Activated CD4-positive, alpha-beta T cell treated with anti-CD3 and anti-CD28 coated beads, Interleukin-2, amount 50 U/mL, for 16 hours (primary cell): Measurements from ENCODE around the gene SLC22A4.
A peak's percentile ranks its signal among the peaks of the same experiment; 100 is the strongest.

Source experiments
- DNase-seq: peaks from one replicate; pipeline ENCODE4 v3.0.0-alpha.2; 2020

The SLC22A4 gene

DNA sequence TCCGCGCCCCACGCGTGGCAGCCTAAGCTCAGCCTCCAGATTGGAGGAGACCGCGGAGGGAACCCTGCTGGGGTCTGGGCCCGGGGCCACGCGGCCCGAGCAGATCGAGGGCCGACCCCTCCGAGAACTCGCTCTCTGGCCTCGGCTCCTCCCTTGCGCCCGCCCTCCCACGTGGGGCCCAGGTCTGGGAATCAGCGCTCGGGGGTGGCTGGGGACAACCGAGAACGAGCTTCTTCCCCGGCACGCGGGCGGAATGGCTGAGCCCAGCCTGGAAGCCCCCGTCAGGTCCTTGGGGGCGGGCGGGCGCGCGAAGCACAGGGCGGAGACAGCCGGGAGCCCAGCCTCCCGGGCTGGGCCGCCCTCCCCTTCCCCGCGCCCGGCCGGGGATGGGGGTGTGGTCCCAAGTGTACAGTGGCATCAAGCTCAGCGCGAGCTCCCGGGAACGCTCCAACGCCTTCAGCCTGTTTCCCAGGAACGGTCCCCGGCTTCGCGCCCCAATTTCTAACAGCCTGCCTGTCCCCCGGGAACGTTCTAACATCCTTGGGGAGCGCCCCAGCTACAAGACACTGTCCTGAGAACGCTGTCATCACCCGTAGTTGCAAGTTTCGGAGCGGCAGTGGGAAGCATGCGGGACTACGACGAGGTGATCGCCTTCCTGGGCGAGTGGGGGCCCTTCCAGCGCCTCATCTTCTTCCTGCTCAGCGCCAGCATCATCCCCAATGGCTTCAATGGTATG is at the start of gene SLC22A4:
Gene SLC22A4 (plus strand): TSS at position 403 of the 736 bp plus-strand sequence. CDS start 223 bp downstream, at position 626.
- DNase-seq: peak; percentile 83

DNA sequence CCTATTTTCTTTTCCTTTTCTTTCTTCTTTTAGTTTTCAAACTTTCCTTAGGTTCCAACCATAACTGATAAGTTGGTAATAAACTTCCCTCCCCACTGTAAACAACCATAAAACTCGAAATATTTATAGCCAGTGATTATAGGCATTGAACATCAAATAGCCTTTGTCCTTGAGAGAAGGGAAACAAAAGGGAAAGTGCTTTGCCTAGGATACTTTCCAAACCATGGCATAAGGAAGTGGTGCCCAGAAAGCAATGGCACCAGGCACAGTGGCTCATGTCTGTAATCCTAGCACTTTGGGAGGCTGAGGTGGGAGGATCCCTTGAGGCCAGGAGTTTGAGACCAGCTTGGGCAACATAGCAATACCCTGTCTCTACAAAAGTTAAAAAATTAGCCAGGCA is 48.6 kb upstream of the SLC22A4 start:
- no peak for DNase-seq

DNA sequence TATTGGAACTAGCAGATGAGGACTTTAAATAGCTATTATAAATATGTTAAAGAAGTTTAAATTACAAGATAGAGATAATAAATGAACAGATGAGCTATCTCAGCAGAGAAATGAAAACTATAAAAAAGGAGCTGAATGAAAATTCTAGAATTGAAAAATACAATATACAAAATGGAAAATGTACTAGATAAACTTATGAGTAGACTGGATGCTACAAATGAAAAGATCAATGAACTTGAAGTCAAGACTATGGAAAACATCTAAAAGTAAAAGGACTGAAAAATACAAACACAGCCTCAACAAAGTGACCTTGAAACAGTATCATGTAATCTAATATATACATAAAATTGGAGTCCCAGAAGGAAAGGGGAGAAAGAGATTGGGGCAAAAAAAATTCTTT is 47.4 kb upstream of the SLC22A4 start:
- DNase-seq: no peak

DNA sequence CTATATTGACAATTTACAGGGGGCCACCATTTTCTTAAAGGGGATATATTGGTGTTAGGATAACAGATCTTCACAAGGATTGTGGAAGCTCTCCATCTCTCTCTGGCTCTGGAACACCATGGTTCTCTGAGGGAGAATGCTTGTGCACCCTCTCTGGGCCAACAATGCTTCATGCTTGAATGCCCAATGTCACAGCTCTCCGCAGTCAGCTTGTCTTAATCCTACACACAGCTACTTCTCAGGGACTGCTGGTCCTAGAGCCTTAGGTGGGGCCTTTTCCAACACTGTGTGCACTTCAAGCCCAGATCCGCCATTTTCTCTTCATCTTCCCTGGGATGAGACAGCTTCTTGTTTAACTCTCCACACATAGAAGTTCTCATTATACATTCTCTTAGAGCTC is 43.6 kb upstream of the SLC22A4 start:
- no peak for DNase-seq

DNA sequence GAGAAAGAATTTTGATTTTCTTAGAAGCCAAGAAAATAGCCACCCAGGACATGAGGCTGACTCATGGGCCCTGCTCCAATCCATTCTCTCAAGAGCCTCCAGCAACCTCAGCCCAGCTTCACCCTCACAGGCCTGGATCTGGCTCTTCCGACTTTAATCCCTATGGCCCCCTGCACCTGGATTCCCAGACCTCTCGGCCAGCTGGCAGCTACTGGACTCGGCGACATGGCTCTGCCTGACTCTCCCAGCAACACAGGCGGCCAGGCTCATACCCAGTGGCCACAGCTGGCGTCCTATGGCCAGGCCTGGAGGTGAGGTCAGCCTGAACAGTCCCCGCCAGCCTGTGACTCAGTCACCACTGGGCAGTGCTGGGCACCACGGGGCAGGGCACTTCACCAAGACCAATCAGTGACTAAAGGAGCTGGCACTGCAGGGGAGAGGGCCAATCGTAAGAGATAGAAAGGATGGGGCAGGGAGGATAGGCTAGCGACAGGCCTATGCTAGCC is 42.9 kb upstream of the SLC22A4 start:
- DNase-seq: no peak

DNA sequence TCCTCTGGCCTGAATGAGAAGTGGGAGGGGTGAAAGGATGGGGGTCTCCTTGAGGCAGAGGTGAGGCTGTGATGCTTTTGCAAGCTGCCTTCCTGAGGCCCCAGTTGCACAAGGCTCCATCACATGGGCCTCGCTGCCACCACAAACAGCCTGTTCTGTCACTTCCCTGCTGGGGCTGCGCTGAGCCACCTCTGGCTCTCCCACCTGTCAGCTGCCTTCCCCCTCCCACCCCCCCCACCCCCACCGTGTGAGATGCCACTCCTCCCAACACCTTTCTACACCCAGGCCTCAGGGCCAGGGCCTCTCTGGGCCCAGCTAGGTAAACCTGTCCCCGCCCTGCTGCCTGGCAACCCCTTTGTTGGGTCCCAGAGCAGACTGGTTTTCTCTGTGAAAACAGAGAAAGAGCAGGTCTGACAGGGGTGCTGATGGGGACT is 41.2 kb upstream of the SLC22A4 start:
- DNase-seq: no peak

DNA sequence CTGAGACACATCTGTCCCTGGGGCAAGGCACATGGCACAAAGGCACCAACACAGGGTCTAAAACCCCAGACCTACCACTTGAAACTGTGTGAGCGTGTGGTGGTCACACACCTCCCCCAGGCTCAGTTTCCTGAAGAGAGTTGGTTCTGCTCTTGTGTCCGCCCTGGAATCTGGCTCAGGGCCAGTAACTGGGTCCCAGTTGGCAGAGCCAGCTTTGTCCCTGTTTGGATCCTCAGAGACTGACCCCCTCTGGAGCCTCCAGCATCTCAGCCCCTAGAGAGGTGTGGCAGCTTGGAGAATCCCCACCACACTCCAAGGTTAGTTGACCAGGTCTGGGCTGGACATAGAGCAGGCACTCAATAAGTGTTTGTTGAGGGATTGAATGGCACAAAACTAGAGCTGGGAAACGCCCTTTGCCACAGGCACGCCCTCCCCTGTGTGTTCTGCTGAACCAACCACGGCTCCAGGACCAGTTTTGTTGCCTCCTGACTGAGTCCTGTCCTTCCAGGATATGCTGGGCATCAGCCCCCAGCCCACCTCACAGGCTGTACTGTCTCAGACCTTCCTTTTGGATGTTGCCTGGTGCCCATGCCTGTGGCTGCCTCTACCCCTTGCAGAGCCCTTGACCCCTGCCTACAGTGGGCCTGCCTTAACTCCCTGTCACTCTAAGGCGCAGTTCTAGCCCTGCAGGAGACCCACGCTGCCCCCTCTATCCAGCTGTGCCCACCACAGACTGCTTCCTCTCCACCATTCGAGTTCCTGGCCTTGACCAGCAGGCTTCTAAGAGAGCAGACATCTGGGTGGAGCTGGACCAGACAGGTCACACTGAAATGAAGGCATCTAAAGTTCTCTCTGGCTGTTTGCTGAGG is 40.5 kb upstream of the SLC22A4 start:
- DNase-seq: no peak

DNA sequence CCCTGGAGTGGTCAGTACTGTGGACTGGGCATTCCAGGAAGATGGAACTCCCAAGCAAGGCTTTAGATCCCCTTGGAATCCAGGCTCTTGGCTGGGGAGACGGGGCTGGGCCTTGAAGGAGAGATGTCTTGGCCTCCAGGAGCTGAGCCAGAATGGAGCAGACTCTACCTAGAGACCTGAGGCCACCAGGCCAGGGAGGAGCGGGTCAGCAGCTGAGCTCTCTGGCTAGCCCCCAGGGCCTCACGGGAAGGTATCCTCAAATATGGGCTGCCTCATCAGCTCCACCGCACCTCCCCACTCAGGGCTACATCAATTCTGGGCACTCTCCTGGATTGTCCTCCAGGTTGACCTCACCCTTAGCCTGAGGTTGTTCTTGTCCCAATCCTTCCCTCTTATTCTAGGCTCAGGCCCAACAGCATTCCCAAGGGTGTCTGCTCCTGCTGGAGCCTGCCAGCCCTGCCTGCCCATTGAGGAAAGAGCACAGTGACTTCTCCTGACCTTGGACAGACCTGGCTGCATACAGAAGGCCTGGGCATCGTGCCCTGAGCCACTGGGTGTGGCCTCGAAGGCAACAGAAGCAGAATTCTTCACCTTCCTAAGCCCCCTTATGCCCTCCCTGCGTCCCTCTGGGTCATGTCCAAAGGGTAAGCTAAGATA is 39.7 kb upstream of the SLC22A4 start:
- DNase-seq: no peak

DNA sequence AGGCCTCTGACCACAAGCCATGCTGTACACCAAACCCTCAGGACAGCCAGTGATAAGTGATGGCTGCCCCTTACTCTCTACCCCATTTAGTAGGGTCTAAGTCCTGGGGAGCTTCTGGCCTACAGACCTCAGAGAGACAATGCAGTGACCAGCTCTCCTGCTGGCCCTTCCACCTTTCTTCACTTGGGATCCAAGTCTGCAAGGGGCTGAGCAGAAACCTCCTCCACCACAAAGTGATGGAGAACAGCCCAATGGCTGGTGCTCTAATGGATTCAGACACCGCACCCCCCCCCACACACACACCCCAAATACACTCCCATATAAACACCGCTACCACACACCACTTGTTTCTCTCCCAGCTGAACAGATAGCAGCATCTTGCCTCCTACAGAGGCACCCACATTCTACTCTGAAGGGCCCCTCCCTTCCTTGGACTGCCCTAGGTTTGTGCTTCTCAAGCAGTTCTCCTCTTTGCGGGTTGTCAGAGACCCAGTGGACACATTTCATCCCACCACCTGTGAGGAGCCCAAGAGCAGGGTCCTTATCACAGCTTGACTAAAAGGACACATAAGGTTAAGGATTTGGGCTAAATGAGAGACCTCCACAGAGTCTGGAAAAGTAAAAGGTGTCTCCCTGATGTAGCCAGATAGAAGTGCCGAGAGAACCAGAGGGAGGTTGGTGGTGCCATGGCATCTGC is 38.0 kb upstream of the SLC22A4 start:
- no peak for DNase-seq

DNA sequence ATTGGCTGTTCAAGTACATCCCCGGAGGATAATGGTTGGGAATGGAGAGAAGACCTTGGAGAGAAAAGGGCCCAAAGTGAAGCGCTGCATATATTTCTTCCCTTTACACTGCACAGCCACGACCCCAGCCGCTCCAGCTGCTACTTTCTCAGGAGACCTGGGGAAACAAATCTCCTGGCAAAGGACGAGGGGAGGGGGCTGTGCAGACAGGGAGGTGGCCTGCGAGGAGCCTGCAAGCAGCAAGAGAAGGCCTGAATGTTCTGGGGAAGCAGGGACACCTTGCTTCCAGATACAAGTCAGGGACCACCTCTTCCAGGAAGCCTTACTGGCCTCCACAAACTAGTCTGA is 37.4 kb upstream of the SLC22A4 start:
- DNase-seq: no peak

DNA sequence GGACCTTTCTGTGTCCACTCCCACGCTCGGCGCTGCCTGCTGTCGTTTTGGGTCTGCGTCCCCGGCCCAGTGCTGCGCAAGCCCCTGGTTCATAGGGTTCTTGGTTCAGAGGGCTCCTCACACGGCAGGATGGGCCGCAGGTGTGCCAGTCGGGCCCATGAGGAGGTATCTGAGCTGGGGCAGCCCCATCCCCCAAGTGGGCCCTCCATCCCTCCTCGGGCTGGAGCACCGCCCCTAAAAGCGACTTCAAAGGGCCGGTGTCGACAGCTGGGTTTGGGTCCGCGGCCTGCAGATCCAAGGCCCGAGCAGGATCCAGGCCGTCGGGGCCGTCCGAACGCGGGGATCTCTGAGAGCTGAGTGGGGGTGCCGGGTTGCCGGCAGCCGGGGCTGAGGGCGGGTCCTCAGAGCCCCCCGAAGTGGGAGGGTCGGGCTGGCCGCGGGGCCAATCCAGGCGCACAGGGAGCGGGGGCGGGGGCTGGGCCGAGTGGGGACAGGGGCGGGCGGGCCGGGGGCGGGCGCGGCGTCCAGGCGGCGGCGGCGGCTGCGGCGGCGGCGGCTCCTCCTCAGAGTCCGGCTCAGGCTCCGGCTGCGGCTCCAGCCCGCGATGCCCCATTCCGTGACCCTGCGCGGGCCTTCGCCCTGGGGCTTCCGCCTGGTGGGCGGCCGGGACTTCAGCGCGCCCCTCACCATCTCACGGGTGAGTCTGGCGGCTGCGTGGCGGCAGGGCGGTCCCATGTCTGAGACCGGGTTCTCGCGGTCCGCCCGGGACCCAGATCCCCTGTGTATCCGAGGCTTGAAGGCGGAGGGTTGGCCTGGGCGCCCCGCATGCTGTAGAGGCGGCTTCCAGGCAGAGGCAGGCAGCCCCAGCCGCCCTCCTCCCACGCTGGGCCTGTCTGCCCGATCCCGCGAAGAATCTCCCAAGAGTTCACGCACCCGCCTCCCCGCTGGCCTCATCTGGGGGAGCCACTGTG is 36.8 kb upstream of the SLC22A4 start, which contains the start of gene PDLIM4:
Gene PDLIM4 (plus strand): TSS at position 566 of the 971 bp plus-strand sequence. CDS start 39 bp downstream, at position 605.
- no peak for DNase-seq

DNA sequence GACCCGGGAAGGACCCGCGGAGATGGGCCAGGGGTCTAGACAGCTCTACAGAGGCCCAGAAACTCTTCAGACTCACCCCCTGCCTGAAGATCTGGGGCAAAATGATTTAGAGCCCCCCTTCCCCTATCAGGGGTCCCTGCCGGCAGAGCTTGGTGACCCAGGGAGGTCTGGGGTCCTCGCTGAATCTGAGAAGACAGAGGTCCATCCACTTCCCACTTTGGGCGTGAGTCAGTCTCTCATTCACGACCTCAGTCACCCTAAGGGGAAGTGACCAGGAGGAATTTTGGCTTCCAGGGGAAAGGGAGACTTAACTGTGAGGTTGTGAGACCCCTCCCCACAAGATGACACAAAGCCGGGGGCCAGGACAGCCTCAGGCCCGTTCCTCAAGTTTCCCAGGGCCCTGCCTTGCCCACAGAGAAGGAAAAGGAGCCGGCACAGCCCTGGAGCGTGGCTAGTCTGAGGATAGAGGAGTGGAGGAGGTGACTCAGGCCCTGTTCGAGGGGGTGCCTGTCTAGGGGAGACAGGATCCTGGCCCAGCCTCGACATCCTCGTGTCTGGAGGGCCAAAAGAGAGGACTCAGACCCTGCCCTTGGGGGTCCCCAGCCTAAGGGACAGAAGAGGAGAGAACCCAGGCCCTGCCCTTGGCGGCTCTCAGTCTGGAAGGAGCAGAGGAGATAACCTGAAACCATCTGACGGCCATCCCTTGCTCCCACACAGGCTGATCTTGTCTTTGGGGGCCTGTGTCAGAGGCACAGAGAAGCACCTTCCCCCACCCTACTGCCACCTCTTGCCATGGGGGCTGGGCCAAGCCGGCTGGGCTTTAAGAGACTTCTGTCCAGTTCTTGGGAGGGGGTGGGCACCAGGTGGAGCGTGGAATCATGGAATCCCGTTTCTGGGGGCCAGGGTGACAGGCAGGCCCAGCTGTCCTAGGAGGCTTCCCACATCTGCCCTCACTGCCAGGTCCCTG is 35.8 kb upstream of the SLC22A4 start:
- DNase-seq: no peak

DNA sequence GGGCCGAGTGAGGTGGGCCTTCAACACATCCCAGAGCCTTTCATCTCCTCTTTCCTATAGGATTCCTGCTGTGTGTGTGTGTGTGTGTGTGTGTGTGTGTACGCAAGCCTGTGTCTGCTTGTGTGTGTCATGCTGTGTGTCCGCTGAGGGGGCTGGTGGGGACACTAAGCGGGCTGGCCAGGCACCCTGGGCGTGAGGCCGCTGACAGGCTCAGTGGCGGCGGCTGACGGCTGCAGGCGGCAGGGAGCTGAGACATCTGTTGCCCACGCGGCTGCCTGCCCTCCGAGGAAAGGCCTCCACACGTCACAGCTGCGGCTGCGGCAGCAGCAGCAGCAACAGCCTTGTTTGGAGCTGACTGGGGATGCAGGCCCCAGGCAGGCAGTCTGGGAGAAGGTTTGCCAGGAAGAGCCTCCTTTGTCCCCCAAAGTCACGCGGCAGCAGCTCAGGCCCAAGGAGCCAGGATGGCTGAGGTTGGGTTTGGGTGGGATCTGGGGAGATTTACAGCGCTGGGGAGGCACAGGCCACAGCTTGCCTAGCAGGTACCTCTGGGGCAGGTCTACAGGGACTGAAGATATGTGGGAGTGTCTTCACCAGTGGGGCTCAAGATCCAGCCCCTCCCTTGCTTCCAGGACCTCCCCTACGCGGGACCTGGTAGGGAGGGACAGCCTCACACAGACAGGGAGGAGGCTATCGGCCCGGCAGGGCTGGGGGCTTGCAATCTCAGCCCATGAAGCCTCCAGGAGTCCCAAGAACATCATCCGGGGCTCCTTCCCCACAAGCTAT is 34.9 kb upstream of the SLC22A4 start:
- DNase-seq: no peak

DNA sequence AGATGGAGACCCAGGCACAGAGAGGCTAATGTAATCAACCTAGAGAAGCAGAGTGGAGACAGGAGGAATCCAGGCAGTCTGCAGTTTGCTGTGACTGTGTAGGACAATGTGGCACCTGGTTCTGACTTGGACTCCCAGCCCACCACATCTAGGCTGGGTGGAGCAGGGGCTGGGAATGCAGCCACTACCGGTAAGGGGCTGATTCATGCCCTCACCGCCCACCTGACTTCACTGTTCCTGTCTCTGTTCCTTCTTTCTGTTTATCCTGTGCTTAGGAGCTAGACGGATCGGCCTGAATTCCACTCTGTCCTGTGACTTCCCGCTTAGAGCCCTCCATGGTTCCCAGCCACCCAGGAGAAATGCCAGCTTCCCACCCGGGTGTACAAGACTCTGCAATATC is 34.1 kb upstream of the SLC22A4 start:
- DNase-seq: no peak

DNA sequence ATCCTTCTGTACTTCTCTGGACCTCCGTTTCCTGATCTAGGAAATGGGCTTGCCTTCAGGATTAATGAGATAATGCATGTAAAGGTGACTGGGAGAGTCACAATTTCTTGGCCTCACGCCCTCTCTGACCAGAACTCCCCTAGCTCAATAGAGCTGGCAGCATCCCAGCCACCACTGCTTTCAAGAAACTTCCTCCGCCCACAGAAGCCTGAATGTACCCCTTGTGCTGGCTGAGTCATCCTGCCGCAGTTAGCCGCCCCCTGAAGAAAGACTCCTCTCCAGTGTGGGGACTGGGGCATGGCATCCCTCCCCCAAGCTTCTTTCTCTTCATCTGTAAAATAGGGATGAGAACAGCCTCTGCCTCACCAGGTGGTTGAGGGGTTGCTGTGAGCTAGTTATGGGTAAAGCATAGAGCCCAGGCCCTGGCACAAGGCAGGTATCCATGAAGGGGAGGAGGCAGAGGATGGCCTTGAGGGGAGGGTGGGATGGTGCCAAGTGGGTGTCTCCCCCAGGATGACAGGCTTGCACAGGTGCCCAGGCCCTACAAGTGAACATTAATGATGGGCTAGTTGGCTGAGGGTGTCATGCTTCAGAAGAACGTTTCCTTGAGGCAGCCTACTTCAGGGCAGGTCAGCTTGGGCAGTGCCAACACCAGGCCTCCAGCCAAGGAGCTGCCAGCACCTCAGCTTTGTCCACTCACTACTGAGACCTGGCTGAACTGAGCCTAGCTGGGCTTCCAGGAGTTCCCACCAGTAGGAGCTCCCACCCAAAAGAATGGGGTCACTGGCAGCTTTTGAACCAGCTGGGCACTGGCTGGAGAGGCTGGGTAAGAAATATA is 33.3 kb upstream of the SLC22A4 start:
- no peak for DNase-seq

DNA sequence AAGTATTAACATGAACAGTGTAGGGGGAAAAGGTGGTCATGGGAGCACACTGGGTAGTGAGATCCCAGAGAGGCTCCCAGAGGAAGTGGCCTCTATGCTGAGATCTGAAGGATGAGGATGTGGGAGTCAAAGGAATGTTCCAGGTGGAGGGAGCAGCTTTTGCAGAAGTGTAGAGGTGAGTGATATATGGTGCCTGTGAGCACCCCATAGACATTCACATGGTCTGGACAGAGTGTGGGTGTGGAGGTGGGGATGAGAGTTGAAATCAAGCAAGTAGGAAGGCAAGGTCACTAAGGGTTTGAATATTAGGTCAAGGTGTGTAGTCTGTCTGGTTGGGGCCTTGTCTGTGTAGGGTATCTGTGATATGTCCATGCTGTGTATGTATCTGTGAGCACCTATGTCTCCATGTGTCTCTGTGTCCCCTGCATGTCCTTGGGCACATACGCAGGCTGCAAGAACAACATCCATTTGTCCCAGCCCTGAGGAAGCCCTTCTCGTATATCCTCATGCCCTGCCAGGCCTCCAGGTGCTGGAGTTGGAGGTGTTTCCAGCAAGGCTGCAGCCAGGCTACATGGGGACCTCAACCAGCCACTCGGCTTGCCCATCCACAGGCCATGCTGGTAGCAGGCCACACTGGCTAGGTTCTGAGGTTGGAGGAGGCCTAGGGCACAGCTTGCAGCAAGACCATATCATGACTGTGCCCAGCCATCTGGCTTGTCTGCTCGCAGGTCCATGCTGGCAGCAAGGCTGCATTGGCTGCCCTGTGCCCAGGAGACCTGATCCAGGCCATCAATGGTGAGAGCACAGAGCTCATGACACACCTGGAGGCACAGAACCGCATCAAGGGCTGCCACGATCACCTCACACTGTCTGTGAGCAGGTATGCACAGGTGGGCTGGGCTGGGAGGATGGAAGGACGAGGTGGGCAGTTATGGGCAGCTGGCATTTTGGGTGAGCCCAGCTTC is 32.0 kb upstream of the SLC22A4 start:
- DNase-seq: no peak

DNA sequence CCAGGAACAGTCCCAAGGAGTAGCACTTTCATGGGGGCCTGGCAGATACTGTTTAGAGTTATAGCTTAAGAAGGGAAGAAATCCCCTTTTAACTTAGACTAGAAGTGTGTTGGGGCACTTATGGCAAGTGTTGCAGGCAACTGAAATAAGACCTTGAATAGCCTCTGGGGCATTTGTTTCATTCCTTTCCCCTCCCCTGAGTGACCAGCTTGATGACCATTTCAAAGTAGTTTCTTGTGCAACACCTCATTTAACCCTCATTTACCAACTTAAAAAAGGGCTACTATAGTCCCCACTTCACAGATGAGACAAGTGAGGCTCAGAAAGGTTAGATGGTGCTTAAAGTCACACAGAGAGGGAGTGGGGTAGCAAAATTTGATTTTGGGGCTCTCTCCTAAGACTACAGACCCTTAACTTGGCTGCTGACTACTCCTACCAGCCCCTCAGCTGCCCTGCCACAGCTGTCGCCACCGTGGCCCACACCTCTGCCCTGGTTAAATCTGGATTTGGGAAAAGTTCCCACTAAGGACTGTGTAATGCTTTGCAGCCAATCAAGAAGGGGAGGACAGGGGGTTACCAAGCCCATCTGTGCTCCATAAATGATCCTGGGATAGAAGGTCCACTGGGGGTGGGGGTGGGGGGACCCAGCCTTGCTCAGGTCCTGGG is 31.2 kb upstream of the SLC22A4 start:
- DNase-seq: no peak
